Cardiac fibroblast (primary cell): ENCODE data around the gene ADAMTS17.

ENCODE experiments used
- DNase-seq, 2 donors: peaks; one replicate each; pipeline versions ENCODE4 v3.0.0 to v3.0.0-alpha.2; 2010; ENCODE audit warnings: low read depth in 2 of 2
- H3K4me3 ChIP-seq, 2 donors: replicated peaks in 1 of 2; 1 replicate in 1 of 2; 2 replicates in 1 of 2; pipeline ENCODE4 v1.5.1; 2011; ENCODE audit warnings: low read depth in 2 of 2, low read length in 2 of 2, mild to moderate bottlenecking in 2 of 2, moderate library complexity in 1 of 2
- TF ChIP-seq, protein P1 (sequence below): IDR thresholded peaks from one replicate; pipeline ENCODE4 v1.5.1; 2011; ENCODE audit warnings: low read depth, mild to moderate bottlenecking, low read length, inconsistent platforms

ADAMTS17 gene

DNA sequence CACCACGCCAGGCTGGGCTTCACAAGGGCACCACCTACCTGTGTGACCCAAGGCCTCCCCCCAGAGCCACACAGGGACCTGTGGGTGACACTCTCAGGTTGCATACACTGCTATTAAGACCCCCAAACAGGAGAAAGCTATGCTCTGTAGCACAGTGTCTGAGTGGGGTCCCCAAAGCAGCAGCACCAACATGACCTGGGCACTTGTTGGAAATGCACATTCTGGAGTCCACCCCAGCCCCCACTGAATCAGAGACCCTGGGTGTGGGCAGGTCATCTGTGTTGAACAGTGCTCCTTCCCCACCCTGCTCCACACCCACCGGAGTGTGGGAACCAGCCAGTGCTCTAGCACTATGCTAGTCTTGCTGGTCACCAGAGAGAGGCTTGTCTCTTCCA is 76.1 kb downstream of the ADAMTS17 start:
- TF ChIP-seq, protein P1, sequence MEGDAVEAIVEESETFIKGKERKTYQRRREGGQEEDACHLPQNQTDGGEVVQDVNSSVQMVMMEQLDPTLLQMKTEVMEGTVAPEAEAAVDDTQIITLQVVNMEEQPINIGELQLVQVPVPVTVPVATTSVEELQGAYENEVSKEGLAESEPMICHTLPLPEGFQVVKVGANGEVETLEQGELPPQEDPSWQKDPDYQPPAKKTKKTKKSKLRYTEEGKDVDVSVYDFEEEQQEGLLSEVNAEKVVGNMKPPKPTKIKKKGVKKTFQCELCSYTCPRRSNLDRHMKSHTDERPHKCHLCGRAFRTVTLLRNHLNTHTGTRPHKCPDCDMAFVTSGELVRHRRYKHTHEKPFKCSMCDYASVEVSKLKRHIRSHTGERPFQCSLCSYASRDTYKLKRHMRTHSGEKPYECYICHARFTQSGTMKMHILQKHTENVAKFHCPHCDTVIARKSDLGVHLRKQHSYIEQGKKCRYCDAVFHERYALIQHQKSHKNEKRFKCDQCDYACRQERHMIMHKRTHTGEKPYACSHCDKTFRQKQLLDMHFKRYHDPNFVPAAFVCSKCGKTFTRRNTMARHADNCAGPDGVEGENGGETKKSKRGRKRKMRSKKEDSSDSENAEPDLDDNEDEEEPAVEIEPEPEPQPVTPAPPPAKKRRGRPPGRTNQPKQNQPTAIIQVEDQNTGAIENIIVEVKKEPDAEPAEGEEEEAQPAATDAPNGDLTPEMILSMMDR, result no peak
- no peak for DNase-seq
- no peak overlapping the region for H3K4me3 ChIP-seq

DNA sequence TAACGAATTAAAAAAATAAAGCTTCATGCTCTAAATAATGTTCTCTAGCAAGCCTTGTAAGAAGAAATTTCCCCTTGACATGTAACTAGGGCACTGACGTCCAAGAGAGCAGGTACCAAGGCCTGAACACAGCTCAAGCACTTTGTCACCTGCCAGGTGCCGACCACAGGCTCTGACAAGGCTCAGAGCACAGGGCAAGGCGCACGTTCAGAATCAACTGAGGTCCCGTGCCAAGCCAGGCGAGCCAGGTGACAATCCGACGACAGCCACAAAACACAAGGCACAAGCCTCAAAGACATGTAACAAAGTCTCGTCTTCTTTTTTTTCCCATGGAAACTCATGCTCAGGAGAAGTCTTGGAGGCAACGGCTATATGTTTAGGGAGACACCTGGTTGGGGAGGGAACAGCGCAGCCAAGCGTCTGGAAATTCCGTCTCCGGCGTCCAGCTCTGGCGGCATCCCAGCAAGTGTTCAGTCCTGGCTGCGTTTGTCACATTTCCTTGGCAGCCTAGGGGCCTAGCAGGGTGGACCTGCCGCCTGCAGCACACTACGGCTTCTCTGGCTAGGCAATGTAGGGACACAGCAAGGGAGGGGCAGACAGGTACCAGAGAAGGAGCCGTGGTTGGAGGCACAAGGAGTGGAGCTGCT is 76.7 kb downstream of the ADAMTS17 start:
- DNase-seq, result no peak
- H3K4me3 ChIP-seq, result no peak overlapping the region
- TF ChIP-seq, protein P1, result no peak

DNA sequence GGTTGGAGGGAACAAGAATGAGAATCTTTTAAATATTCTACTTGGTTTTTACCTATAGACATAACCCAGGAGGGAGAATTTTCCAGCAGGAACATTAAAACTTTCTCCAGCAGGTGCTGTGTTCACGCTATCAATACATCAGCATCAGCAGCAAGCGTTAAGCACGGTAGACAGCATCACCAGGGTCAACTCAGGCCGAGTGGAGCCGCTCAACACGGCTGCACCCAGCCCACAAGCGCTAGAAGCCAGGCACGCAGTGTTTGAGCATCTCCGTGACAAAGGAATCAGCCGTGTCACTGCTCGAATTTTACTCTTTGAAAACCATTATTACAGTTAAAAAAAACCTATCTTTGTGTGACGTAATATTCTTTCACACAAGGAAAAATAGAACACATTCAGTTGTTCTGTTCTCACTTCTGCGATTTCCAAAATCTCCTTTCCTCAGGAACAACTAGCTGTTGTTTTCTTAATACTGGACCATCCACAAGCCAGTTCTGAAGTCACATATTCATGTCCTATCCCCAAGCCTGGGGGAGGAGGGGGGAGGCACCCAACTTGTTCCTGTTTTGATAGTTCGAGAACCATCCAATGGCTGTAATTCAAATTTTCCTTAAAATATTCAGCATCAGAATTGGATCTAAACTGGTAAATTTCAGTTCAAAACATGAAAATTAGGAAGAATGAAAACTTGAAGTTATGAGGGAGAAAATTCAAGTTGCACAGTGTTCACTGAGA is 77.9 kb downstream of the ADAMTS17 start:
- H3K4me3 ChIP-seq, result no peak overlapping the region
- DNase-seq, result no peak
- TF ChIP-seq, protein P1, result no peak

GRCh38 chr15:100263031-100263430 is 78.7 kb downstream of the ADAMTS17 start:
- DNase-seq, result no peak
- TF ChIP-seq, protein P1, result no peak
- H3K4me3 ChIP-seq, result no peak overlapping the region

DNA sequence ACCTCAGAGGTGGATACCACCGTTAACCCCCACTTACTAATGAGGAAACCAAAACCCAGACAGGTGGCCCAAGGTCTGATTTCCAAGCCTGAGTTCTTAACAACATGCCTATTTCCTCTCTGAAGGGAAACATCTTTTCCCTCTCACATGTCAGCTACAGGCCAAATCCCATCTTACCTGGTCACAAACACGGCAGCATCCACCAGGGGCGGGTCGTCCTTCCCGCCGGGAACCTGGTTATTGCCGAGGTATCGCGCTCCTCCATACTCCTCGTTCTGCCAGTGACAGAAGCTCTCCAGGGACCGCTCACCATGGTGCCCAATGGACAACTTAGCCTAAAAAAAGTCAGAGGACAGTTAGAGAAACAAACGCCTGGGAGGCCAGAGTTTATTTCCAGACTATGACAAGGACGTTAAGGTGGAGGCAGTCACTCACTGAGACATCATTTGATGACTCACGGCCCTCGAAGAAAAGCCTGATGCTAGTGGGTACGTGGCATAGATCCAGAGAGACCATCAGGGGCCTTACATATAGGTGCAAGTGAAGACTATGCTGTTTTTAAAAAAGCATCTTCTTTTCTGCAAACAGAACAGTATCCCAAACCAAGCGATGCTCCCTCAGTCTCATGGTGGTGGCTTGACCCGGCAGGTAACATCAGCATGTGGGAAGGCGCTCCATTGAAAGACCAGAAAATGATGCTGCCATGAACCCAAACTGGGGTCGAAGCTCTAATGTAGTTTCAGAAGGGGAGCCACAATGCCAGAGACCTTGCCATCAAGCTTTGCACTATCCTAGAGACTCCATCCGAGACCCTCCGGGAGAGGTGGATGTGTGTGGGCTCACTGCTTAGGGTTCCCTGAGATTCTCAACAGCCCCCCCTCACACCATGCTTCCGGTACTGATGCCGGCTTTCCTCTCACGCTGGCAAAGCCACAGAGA is 80.2 kb downstream of the ADAMTS17 start:
- no peak for DNase-seq
- H3K4me3 ChIP-seq, result no peak overlapping the region
- TF ChIP-seq, protein P1, result no peak

- H3K4me3 ChIP-seq, result no peak overlapping the region
- TF ChIP-seq, protein P1, result no peak
- no peak for DNase-seq
Measured at GRCh38 chr15:100259266-100259665, 82.5 kb downstream of the ADAMTS17 start.
